ENCODE data around the gene AGBL5.

GRCh38 chr2:27081984-27082772 lies 30.7 kb downstream of the AGBL5 start:
- TF ChIP-seq, protein P1, sequence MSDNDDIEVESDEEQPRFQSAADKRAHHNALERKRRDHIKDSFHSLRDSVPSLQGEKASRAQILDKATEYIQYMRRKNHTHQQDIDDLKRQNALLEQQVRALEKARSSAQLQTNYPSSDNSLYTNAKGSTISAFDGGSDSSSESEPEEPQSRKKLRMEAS (IDR thresholded peaks at IDR 0.05): no peak
- no peak for TF ChIP-seq POLR2A (IDR thresholded peaks at IDR 0.05; ENCODE audit: low read length)
